ENCODE measurements around the gene EPHX1. TPM values are rescaled to one million over a fixed set of nuclear protein-coding genes. Genes with fewer than 3 reads are reported as not detected.

EPHX1 gene
- total and polyA plus RNA-seq, 2 of the 8 experiments (the other 6 are each of a cell fraction or from before 2014, with no cell fraction given), result 45.3 to 79.1 TPM

GRCh38 chr1:225861834-225862580, 52.1 kb downstream of the EPHX1 start:
- H4K91ac ChIP-seq (replicated peaks; ENCODE audit: insufficient read length, low read length), result no peak overlapping the region
- H3K14ac ChIP-seq (ENCODE audit: insufficient read length), result no peak overlapping the region
- H2BK20ac ChIP-seq (ENCODE audit: low read length), result no peak overlapping the region
- H3K9ac ChIP-seq (replicated peaks in 1 of 4; ENCODE audit: extremely low read depth in 1 of 4, low read depth in 3 of 4, low read length in 3 of 4), result no peak overlapping the region
- H2BK15ac ChIP-seq (ENCODE audit: low read length), result no peak overlapping the region
- no peak overlapping the region for H3K4me2 ChIP-seq (ENCODE audit: insufficient read depth in 1 of 2, low read depth in 2 of 2, low read length in 2 of 2)
- peaks cover 0 to 4% of the 10 kb centered on the region in 2 experiments for H4K20me1 ChIP-seq (replicated peaks in 1 of 2; ENCODE audit: control insufficient read depth in 1 of 2, insufficient read depth in 2 of 2, low read length in 2 of 2)
- no peak overlapping the region for H2BK12ac ChIP-seq (ENCODE audit: low read depth, low read length)
- H2AK5ac ChIP-seq (ENCODE audit: low read depth, low read length), result no peak overlapping the region
- no peaks in the 10 kb centered on the region for H3K79me1 ChIP-seq (ENCODE audit: low read depth, low read length)
- no peak overlapping the region for H3K27ac ChIP-seq (ENCODE audit: low read depth, low read length)
- no peak overlapping the region for H2AFZ ChIP-seq (ENCODE audit: low read length)
- DNase-seq (ENCODE audit: low read depth in 1 of 2, low spot score in 2 of 2) (no peak), FAIRE-seq (no peak)
- H3K36me3 ChIP-seq (ENCODE audit: control insufficient read depth in 2 of 4, insufficient read depth in 4 of 4, low read length in 3 of 4), result peaks cover 6 to 25% (median 13%) of the 10 kb centered on the region in 4 experiments
- H2BK5ac ChIP-seq (ENCODE audit: low read depth, low read length), result no peak overlapping the region
- no peak overlapping the region for H2BK120ac ChIP-seq (replicated peaks; ENCODE audit: low read depth, low read length)
- peak overlapping the region; percentile 57 for H4K8ac ChIP-seq (ENCODE audit: extremely low read depth, insufficient read depth, low read length)
- no peak overlapping the region for H3K18ac ChIP-seq (ENCODE audit: extremely low read depth, low read length)
- H3K9me3 ChIP-seq (ENCODE audit: insufficient read depth in 2 of 2, low read depth in 1 of 2, low read length in 1 of 2), result no peaks in the 10 kb centered on the region
- H3K56ac ChIP-seq (replicated peaks; ENCODE audit: insufficient read length, low read depth, low read length), result no peak overlapping the region
- no peak overlapping the region for H3K23ac ChIP-seq (ENCODE audit: insufficient read length)
- H3K4me3 ChIP-seq (ENCODE audit: extremely low read depth in 1 of 4, insufficient read depth in 2 of 4, low read depth in 3 of 4, low read length in 4 of 4), result no peak overlapping the region
- H4K5ac ChIP-seq (ENCODE audit: insufficient read length, low read depth, low read length), result no peak overlapping the region
- H3K4me1 ChIP-seq (replicated peaks in 1 of 4; ENCODE audit: control insufficient read depth in 3 of 4, insufficient read depth in 4 of 4, low read length in 3 of 4), result no peaks in the 10 kb centered on the region
- POLR2A ChIA-PET (ENCODE audit: partially characterized antibody), result interaction anchor here (0.6 to 1.8 kb wide), 9 partner anchors 9 to 209 kb away, joined by 3 to 7 read pairs (median 4); partner anchors contain the start of genes ENAH and PYCR2
- CTCF ChIA-PET (ENCODE audit: partially characterized antibody), result interaction anchor here (1.0 to 1.6 kb wide), 3 partner anchors 12 to 388 kb away, joined by 3 read pairs; no protein-coding TSS in a partner anchor
- H3K27me3 ChIP-seq (replicated peaks in 1 of 4; ENCODE audit: control insufficient read depth in 3 of 4, extremely low read depth in 1 of 4, insufficient read depth in 3 of 4, low read length in 3 of 4), result no peaks in the 10 kb centered on the region
- H3K4ac ChIP-seq (replicated peaks; ENCODE audit: insufficient read length, low read depth, low read length), result no peak overlapping the region
- 86% methylated on average over 13 of the region's 13 CpGs; no CpG with 5 or more reads in 1 of the 2 experiments for WGBS, 2 experiments (ENCODE audit: extremely low coverage in 1 of 2, insufficient coverage in 1 of 2, insufficient read length in 1 of 2, insufficient replicate concordance in 2 of 2, low coverage in 1 of 2, low lambda C conversion rate in 2 of 2, missing lambda C conversion rate in 1 of 2)
- TF ChIP-seq KDM5A (IDR thresholded peaks at IDR 0.05; ENCODE audit: low read length), result no peak
- TF ChIP-seq NRF1 (IDR thresholded peaks at IDR 0.05; ENCODE audit: low read depth, low read length), result no peak
- TF ChIP-seq JUND (IDR thresholded peaks at IDR 0.05; ENCODE audit: low read length), result no peak
- H3K79me2 ChIP-seq (ENCODE audit: control insufficient read depth in 1 of 2, insufficient read depth in 2 of 2, low read length in 2 of 2), result no peaks in the 10 kb centered on the region
- no peaks in the 10 kb centered on the region for H3K23me2 ChIP-seq (ENCODE audit: low read depth, low read length)
